ENCODE measurements around the gene CEBPA.

The CEBPA gene

DNA sequence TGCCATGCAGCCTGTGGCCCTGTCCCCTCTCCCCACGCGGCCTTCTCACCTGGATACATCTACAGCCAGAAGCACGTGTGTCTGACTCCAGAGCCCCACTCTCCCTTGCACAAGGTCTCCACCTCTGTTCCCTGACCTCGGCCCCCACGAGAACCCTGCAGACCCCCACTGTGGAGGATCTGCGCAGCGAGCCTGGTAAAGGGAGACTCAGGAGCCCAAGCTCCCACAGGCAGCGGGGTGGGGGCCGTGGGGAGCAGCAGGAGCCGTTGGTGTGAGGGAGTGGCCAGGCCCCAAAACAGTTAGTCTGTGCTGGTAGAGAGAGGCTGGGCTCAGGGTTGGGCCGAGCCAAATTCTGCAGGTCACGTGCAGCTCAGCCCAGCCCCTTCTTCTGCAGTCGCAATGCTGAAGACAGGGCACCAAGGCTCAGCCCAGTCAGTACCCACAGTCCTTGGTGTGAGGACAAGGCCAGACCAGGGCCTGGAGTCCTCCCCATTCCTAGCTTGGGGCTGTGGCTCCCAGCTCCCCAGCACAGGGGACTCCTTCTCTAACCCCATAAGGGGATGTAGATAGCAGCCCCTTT, 48.0 kb downstream of the CEBPA start:
- H3K27ac Mint-ChIP-seq = no peak overlapping the region
- no peak overlapping the region for H3K4me3 Mint-ChIP-seq
- H3K4me1 Mint-ChIP-seq (ENCODE audit: low read depth) = no peaks in the 10 kb centered on the region
- no peaks in the 10 kb centered on the region for H3K9me3 Mint-ChIP-seq
- no peaks in the 10 kb centered on the region for H3K36me3 Mint-ChIP-seq (ENCODE audit: low read depth)
- DNase-seq (ENCODE audit: low spot score) = no peak
- peaks cover 5% of the 10 kb centered on the region for H3K27me3 Mint-ChIP-seq (ENCODE audit: low read depth)

DNA sequence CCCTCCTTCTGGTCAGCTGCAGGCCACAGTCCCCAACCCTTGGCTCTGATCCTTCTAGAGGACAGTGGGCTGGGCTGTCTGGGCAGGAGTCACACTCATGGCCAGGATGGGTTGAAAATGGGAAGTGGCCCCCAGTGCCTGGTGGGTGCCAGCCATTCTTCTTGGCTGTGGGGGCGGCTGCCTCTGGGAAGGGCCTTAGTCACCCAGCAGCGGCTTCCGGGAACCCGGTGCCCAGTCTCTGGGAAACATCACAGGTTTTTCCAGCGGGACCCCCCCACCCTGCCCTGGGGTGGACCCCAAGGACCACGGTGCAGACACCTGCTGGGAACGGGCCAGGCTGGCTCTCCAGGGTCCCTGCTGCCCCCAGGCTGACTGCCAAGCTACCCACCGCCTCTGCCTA, 49.4 kb downstream of the CEBPA start:
- peaks cover 1% of the 10 kb centered on the region for H3K27me3 Mint-ChIP-seq (ENCODE audit: low read depth)
- no peaks in the 10 kb centered on the region for H3K9me3 Mint-ChIP-seq
- no peaks in the 10 kb centered on the region for H3K36me3 Mint-ChIP-seq (ENCODE audit: low read depth)
- H3K4me1 Mint-ChIP-seq (ENCODE audit: low read depth) = no peaks in the 10 kb centered on the region
- H3K27ac Mint-ChIP-seq = no peak overlapping the region
- H3K4me3 Mint-ChIP-seq = no peak overlapping the region
- no peak for DNase-seq (ENCODE audit: low spot score)

DNA sequence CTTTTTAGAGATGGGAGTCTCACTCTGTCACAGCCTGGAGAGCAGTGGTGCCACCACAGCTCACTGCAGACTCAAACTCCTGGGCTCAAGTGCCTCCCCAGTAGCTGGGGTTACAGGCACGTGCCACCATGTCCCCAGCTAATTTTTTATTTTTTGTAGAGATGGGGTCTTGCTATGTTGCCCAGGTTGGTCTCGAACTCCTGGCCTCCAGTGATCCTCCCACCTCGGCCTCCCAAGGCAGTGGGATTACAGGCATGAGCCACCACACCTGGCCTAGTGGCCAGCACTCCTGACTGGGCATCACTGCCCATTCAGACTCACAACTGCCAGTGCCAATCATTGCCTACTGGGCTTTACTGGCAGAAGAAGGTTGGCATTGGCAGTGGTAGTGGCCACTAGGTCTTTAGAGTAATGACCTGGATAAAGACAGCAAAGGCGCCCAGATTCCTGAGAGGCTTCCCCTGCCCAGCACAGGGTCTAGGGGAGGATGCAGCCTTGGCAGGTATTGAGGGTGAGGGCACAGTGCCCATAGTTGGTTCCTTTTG, 49.8 kb downstream of the CEBPA start:
- Mint-ChIP-seq H3K36me3 (ENCODE audit: low read depth) (no peaks in the 10 kb centered on the region), H3K27me3 (ENCODE audit: low read depth) (no peaks in the 10 kb centered on the region), H3K4me1 (ENCODE audit: low read depth) (no peaks in the 10 kb centered on the region), H3K4me3 (no peak overlapping the region), H3K27ac (no peak overlapping the region), H3K9me3 (no peaks in the 10 kb centered on the region)
- no peak for DNase-seq (ENCODE audit: low spot score)

DNA sequence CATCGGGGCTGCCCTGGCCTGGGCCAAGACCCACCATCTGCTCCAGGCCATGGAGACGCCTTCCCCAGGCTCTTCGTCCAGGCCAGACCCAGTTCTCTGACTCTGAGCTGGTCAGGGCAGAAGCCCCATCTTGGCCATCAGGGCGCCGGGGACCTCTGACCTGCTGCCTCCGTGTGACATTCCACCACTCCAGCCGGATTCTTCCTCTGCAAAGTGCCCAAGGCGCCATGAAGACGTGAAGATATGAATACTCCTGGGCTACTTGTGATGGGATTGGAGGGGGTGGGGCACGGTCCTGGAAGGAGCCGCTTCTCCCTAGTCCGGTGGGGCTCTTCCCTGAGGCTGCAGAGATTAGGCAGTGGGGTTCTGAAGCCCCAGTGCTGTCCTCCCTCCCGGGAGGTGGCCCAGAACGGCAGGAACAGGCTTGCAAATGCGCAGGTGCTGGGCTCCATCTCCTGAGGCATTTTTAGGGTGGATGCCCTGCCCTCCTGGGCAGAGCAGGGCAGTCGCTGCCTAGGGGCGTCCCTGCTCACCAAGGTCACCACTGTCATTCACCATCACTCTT, 50.7 kb downstream of the CEBPA start:
- no peak overlapping the region for H3K27ac Mint-ChIP-seq
- no peaks in the 10 kb centered on the region for H3K9me3 Mint-ChIP-seq
- DNase-seq (ENCODE audit: low spot score) = no peak
- no peaks in the 10 kb centered on the region for H3K27me3 Mint-ChIP-seq (ENCODE audit: low read depth)
- H3K4me1 Mint-ChIP-seq (ENCODE audit: low read depth) = no peaks in the 10 kb centered on the region
- H3K36me3 Mint-ChIP-seq (ENCODE audit: low read depth) = no peaks in the 10 kb centered on the region
- no peak overlapping the region for H3K4me3 Mint-ChIP-seq

DNA sequence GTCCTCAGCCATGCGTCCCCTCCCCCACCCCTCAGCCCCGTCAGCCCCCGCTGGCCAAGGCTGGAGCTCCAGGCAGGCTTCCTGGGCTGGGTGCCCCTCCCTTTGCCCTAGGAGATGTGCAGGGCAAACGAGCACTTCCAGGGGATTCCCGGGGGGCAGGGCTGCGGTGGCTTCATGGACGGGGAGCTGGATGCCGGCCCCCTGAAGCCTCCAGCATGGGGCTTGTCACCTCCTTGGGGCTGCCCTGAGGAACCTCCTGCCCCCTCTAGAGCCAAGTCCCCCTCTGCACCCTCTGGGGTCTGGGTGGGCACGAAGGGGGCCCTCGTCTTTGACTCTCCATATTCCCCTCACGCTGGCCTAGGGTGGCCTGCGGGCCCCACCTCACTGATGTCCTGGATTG, 51.3 kb downstream of the CEBPA start:
- no peaks in the 10 kb centered on the region for H3K36me3 Mint-ChIP-seq (ENCODE audit: low read depth)
- no peak for DNase-seq (ENCODE audit: low spot score)
- no peaks in the 10 kb centered on the region for H3K4me1 Mint-ChIP-seq (ENCODE audit: low read depth)
- no peaks in the 10 kb centered on the region for H3K9me3 Mint-ChIP-seq
- no peak overlapping the region for H3K4me3 Mint-ChIP-seq
- no peaks in the 10 kb centered on the region for H3K27me3 Mint-ChIP-seq (ENCODE audit: low read depth)
- H3K27ac Mint-ChIP-seq = no peak overlapping the region

DNA sequence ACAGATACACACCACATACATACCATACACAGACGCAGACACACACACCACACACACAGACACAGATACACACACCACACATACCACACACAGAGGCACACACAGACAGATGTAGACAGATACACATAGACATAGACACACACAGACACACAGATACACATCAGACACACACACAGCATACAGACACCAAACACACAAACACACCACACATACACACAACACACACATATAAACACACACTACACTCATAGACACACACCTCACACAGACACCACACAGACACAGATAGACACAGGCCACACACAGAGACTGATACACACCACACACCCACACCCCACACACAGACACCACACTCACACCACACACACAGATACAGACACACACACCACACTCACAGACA, 51.8 kb downstream of the CEBPA start:
- no peak overlapping the region for H3K27ac Mint-ChIP-seq
- no peak overlapping the region for H3K4me3 Mint-ChIP-seq
- H3K36me3 Mint-ChIP-seq (ENCODE audit: low read depth) = no peaks in the 10 kb centered on the region
- no peaks in the 10 kb centered on the region for H3K4me1 Mint-ChIP-seq (ENCODE audit: low read depth)
- H3K27me3 Mint-ChIP-seq (ENCODE audit: low read depth) = no peaks in the 10 kb centered on the region
- no peaks in the 10 kb centered on the region for H3K9me3 Mint-ChIP-seq
- DNase-seq (ENCODE audit: low spot score) = no peak
